ENCODE measurements around the gene CDC123. TPM values are rescaled to one million over a fixed set of nuclear protein-coding genes. Genes with fewer than 3 reads are reported as not detected.

CDC123 gene
- total and polyA plus RNA-seq, 2 experiments from 2014 or later = 158 to 179 TPM

DNA sequence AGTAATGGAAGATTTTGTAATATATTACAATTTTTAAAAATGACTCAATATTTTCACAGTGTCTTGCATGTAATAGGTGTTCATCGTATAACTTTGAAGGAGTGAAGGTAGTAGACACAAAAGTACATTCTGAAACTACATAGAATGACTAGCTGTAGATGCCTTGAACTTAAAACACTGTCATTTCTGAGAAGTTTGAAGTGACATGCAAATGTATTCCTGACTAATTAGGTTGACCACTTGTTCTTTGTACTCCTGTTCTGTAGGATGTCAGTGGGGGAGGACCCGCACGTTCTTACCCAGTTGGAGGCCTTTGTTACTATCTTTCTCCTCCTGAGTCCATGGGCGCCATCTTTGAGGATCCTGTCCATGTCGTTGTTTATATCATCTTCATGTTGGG, 35.3 kb upstream of the CDC123 start:
- Histone ChIP-seq H3F3A (replicated peaks; ENCODE audit: low read depth) (no peaks in the 10 kb centered on the region; the same call in 1 of the 2 replicates), H3K4me1 (ENCODE audit: insufficient read depth) (no peaks in the 10 kb centered on the region; the same call in 1 of the 2 replicates), H3K4me3 (no peak overlapping the region), H3K27ac (ENCODE audit: low read depth) (no peak overlapping the region), H2AFZ (no peak overlapping the region), H4K20me1 (replicated peaks; ENCODE audit: insufficient read depth) (no peaks in the 10 kb centered on the region), H3K9me2 (ENCODE audit: insufficient read depth) (no peaks in the 10 kb centered on the region), H3K27me3 (ENCODE audit: insufficient read depth) (no peaks in the 10 kb centered on the region), H3K36me3 (ENCODE audit: insufficient read depth) (peaks cover 19% of the 10 kb centered on the region; the same call in 1 of the 2 replicates), H3K4me2 (no peak overlapping the region), H3K79me2 (replicated peaks; ENCODE audit: insufficient read depth) (no peaks in the 10 kb centered on the region)
- DNase-seq (ENCODE audit: low spot score) (no peak), ATAC-seq (no peak)
- Mint-ChIP-seq H3K4me3 (no peak overlapping the region), H3K27me3 (ENCODE audit: insufficient read depth, low read depth, poor library complexity) (no peaks in the 10 kb centered on the region), H3K36me3 (ENCODE audit: low read depth) (peaks cover 20% of the 10 kb centered on the region; the same call in 2 of the 3 replicates), H3K9me3 (no peaks in the 10 kb centered on the region), H3K4me1 (no peaks in the 10 kb centered on the region), H3K27ac (no peak overlapping the region)
- no peak for TF ChIP-seq CTCF (conservative IDR thresholded peaks at IDR 0.05; ENCODE audit: low read depth in 2 of 2)
- TF ChIP-seq, protein P1, sequence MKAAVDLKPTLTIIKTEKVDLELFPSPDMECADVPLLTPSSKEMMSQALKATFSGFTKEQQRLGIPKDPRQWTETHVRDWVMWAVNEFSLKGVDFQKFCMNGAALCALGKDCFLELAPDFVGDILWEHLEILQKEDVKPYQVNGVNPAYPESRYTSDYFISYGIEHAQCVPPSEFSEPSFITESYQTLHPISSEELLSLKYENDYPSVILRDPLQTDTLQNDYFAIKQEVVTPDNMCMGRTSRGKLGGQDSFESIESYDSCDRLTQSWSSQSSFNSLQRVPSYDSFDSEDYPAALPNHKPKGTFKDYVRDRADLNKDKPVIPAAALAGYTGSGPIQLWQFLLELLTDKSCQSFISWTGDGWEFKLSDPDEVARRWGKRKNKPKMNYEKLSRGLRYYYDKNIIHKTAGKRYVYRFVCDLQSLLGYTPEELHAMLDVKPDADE (IDR thresholded peaks at IDR 0.05) = no peak
- no peak for TF ChIP-seq STAT1 (IDR thresholded peaks at IDR 0.05; ENCODE audit: unreplicated experiment)
- TF ChIP-seq ZNF114 (CRISPR knock-in tag; IDR thresholded peaks at IDR 0.05) = no peak
- TF ChIP-seq REST (IDR thresholded peaks at IDR 0.05; ENCODE audit: unreplicated experiment) = no peak
- TF ChIP-seq, protein P2, sequence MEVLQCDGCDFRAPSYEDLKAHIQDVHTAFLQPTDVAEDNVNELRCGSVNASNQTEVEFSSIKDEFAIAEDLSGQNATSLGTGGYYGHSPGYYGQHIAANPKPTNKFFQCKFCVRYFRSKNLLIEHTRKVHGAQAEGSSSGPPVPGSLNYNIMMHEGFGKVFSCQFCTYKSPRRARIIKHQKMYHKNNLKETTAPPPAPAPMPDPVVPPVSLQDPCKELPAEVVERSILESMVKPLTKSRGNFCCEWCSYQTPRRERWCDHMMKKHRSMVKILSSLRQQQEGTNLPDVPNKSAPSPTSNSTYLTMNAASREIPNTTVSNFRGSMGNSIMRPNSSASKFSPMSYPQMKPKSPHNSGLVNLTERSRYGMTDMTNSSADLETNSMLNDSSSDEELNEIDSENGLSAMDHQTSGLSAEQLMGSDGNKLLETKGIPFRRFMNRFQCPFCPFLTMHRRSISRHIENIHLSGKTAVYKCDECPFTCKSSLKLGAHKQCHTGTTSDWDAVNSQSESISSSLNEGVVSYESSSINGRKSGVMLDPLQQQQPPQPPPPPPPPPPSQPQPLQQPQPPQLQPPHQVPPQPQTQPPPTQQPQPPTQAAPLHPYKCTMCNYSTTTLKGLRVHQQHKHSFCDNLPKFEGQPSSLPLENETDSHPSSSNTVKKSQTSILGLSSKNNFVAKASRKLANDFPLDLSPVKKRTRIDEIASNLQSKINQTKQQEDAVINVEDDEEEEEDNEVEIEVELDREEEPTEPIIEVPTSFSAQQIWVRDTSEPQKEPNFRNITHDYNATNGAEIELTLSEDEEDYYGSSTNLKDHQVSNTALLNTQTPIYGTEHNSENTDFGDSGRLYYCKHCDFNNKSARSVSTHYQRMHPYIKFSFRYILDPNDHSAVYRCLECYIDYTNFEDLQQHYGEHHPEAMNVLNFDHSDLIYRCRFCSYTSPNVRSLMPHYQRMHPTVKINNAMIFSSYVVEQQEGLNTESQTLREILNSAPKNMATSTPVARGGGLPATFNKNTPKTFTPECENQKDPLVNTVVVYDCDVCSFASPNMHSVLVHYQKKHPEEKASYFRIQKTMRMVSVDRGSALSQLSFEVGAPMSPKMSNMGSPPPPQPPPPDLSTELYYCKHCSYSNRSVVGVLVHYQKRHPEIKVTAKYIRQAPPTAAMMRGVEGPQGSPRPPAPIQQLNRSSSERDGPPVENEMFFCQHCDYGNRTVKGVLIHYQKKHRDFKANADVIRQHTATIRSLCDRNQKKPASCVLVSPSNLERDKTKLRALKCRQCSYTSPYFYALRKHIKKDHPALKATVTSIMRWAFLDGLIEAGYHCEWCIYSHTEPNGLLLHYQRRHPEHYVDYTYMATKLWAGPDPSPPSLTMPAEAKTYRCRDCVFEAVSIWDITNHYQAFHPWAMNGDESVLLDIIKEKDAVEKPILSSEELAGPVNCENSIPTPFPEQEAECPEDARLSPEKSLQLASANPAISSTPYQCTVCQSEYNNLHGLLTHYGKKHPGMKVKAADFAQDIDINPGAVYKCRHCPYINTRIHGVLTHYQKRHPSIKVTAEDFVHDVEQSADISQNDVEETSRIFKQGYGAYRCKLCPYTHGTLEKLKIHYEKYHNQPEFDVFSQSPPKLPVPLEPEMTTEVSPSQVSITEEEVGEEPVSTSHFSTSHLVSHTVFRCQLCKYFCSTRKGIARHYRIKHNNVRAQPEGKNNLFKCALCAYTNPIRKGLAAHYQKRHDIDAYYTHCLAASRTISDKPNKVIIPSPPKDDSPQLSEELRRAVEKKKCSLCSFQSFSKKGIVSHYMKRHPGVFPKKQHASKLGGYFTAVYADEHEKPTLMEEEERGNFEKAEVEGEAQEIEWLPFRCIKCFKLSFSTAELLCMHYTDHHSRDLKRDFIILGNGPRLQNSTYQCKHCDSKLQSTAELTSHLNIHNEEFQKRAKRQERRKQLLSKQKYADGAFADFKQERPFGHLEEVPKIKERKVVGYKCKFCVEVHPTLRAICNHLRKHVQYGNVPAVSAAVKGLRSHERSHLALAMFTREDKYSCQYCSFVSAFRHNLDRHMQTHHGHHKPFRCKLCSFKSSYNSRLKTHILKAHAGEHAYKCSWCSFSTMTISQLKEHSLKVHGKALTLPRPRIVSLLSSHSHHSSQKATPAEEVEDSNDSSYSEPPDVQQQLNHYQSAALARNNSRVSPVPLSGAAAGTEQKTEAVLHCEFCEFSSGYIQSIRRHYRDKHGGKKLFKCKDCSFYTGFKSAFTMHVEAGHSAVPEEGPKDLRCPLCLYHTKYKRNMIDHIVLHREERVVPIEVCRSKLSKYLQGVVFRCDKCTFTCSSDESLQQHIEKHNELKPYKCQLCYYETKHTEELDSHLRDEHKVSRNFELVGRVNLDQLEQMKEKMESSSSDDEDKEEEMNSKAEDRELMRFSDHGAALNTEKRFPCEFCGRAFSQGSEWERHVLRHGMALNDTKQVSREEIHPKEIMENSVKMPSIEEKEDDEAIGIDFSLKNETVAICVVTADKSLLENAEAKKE (CRISPR knock-in tag; IDR thresholded peaks at IDR 0.05) = no peak
- TF ChIP-seq CREB1 (CRISPR knock-in tag; IDR thresholded peaks at IDR 0.05; ENCODE audit: low read depth) = no peak
- no peak for TF ChIP-seq ZNF331 (CRISPR knock-in tag; IDR thresholded peaks at IDR 0.05; ENCODE audit: low read depth)
- no peak for TF ChIP-seq POLR2AphosphoS5 (IDR thresholded peaks at IDR 0.05; ENCODE audit: low read depth)
- TF ChIP-seq EZH2phosphoT487 (IDR thresholded peaks at IDR 0.05; ENCODE audit: unreplicated experiment) = no peak
- no peak for TF ChIP-seq EZH2 (IDR thresholded peaks at IDR 0.05; ENCODE audit: low read depth, unreplicated experiment)
- TF ChIP-seq NANOG (IDR thresholded peaks at IDR 0.05; ENCODE audit: borderline replicate concordance) = no peak
- TF ChIP-seq JUNB (IDR thresholded peaks at IDR 0.05; ENCODE audit: unreplicated experiment) = no peak

Measured in GM23338 (cell line).